Subcutaneous adipose tissue (tissue), 4 donors: Measurements from ENCODE around the gene SYNE4. TPM values are rescaled to one million over a fixed set of nuclear protein-coding genes. Genes with fewer than 3 reads are reported as not detected.

Source experiments
- total RNA-seq, 4 donors: library from RNA; depleted of rRNA; stranded (reverse); fragments of >200 nt; gene quantifications; one replicate each; pipeline ENCODE4 v1.1.0, GENCODE V29; 2016
- TF ChIP-seq, protein P1 (sequence below): fragments of 450-650 bp; IDR thresholded peaks from one replicate; pipeline ENCODE4 v1.5.1; 2016; ENCODE audit warnings: low read depth, mild to moderate bottlenecking, control low read depth, antibody characterized with exemption, moderate library complexity

The SYNE4 gene
- total RNA-seq, 4 donors from 2014 or later, result 1.5 TPM; not detected in 3

DNA sequence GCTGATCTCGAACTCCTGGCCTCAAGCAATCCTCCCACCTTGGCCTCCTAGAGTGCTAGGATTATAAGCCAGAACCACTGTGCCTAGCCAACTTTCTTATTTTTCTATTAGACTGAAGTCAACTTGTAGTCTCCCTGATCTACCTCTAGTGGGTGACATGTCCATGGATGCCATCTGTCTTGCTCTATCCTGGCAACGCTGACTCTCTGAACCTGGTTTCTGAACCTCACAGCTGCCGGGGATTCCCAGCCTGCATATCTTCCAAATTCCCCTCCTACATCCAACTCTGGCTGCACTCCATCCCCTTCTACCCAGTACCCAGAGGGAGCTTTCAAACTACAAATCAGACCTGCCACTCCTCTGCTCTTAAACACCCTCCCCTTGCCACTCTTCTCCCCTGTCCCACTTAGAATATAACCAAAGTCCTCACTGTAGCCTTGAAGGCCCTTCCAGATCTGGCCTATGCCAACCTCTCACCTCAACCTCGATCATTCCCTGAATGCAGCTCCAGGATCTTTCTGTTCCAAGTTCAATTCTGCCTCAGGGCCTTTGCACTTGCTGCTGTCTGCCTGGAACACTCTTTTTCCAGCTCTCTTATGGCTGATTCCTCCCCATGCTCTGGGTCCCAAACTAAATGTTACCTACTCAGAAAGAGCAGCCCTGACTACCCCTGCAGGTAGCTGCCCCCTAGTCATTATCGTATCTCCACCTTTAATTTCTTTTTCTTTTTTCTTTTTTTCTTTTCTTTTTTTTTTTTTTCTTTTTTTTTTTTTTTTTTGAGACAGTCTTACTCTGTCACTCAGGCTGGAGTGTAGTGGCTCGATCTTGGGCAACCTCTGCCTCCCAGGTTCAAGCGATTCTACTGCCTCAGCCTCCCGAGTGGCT lies 21.9 kb upstream of the SYNE4 start:
- TF ChIP-seq, protein P1, sequence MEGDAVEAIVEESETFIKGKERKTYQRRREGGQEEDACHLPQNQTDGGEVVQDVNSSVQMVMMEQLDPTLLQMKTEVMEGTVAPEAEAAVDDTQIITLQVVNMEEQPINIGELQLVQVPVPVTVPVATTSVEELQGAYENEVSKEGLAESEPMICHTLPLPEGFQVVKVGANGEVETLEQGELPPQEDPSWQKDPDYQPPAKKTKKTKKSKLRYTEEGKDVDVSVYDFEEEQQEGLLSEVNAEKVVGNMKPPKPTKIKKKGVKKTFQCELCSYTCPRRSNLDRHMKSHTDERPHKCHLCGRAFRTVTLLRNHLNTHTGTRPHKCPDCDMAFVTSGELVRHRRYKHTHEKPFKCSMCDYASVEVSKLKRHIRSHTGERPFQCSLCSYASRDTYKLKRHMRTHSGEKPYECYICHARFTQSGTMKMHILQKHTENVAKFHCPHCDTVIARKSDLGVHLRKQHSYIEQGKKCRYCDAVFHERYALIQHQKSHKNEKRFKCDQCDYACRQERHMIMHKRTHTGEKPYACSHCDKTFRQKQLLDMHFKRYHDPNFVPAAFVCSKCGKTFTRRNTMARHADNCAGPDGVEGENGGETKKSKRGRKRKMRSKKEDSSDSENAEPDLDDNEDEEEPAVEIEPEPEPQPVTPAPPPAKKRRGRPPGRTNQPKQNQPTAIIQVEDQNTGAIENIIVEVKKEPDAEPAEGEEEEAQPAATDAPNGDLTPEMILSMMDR, result no peak

DNA sequence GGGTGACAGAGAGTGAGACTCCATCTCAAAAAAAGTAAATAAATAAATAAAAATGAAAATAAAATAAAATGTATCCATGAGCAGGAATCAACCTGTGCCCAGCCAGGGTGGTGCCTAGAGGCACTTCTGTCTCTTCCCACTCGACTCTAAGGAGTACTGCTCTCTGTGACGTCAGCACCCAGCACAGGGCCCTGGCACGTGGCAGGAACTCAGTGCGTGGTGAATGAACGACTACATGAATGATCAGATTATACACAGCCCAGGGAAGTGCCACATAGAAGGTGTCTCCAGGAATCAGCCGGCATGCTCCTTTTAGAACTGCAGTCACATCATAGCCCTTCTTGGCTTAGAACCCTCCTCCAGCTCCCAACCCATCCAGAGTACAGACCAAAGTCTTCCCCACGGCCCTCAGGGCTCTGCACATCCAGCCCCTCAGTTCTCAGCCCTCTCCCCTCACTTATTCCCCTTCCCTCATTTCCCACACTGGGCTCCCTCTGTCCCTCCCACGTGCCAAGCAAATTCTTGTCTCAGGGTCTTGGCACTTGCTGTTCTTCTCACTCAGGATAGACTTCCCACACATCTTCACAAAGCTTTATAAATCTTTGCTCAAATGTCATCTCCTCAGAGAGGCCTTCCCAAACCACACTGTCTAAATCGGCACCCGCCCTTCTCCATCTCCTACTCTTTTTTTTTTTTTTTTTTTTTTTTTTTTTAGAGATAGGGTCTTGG lies 19.9 kb upstream of the SYNE4 start:
- TF ChIP-seq, protein P1, result no peak

- TF ChIP-seq, protein P1, result no peak
Measured at GRCh38 chr19:36027696-36028095, 19.1 kb upstream of the SYNE4 start.

DNA sequence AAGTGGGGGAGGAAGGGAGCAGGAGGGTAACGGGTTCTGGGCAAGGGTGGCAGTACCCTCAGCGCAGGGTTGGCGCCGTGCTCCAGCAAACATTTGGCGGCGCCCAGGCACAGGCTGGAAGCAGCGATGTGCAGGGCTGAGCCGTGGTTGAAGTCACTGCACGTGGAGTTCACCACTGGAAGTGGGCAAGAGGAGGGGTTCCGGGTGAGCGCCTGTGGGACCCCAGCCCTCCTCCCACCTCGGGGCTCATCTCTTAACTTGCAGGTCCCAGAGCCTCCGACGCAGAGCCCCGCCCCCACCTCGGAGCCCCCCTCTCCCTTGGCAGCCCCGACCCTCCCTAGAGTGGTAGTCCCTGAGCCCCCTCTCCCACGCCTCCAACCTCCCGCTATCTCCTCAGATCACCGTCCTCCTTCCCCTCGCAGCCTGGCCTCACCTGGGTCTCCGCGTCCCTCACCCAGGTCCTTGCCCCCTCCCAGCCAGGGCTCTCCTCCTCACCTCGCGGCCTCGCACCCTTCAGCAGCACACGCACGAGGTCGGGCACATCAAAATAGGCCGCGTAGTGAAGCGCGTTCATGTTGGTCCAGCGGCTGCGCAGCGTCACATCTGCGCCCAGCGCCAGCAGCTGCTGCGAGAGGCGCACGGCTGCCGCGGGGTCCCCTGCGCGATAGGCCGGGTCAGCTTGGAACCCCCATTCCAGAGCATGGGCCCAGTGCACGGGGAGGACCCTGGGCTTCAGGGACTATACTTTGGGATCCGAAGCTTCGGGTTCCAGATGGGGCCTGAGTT lies 17.7 kb upstream of the SYNE4 start:
- TF ChIP-seq, protein P1, result no peak

DNA sequence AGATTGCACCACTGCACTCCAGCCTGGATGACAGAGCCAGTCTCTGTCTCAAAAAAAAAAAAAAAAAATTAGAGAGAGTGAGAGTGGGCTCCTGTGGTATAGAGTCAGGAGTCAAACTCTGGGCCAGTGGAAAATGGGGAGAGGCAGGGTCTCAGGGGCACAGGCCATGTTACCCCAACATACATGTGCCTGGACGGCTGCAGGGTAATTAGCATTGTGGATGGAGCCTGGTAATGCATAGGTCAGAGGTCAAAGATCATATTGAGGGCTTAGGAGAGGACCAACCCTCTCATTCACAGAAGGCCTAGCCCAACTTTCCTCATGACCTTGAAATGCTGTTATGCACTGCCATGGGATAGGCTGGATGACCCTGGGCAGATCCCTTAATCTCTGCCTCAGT lies 16.9 kb upstream of the SYNE4 start:
- TF ChIP-seq, protein P1, result no peak

DNA sequence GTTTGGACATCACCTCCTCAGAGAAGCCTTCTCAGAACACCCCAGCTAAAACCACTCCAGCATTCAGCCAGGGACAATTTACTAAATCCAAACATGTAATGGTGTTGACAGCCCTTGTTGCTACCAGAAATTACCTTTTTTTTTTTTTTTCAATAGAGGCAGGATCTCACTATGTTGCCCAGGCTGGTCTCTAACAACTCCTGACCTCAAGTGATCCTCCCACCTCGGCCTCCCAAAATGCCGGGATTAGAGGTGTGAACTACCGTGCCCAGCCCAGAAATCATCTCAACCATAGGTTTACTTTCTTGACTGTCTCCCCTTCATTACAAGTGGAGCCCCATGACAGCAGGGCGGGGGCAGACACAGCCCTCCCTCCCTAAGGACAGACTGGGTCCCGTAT lies 14.8 kb upstream of the SYNE4 start:
- TF ChIP-seq, protein P1, result no peak
